IMR-90 (cell line): ENCODE measurements around the gene TANGO2.

Experiments used
- CHD1 ChIP-seq: IDR thresholded peaks from 2 replicates; pipeline ENCODE4 v1.6.1; 2012; ENCODE audit warnings: low read depth, low read length, improper control_type of control experiment
- FOS ChIP-seq: fragments of 150-350 bp; IDR thresholded peaks from 2 replicates; pipeline ENCODE4 v1.6.1; 2016; ENCODE audit warnings: low read depth, low read length
- MAFK ChIP-seq: IDR thresholded peaks from 2 replicates; pipeline ENCODE4 v1.6.1; 2012; ENCODE audit warnings: low read depth, low read length, improper control_type of control experiment
- POLR2A ChIP-seq: IDR thresholded peaks from 2 replicates; pipeline ENCODE4 v1.6.1; 2012; ENCODE audit warnings: mild to moderate bottlenecking, low read depth, low read length
- RCOR1 ChIP-seq: IDR thresholded peaks from 2 replicates; pipeline ENCODE4 v1.6.1; 2012; ENCODE audit warnings: mild to moderate bottlenecking, low read length, improper control_type of control experiment; ENCODE audit not compliant: insufficient replicate concordance
- RFX5 ChIP-seq: IDR thresholded peaks from 2 replicates; pipeline ENCODE4 v1.8.0; 2012; ENCODE audit warnings: low read depth, mild to moderate bottlenecking, low read length, moderate library complexity
- SMC3 ChIP-seq: fragments of 150-350 bp; IDR thresholded peaks from 2 replicates; pipeline ENCODE4 v1.6.1; 2016; ENCODE audit warnings: low read depth, mild to moderate bottlenecking, antibody characterized with exemption, low read length, moderate library complexity
- TF ChIP-seq, protein P1 (sequence below): conservative IDR thresholded peaks from 2 replicates; pipeline ENCODE4 v1.5.1; 2012; ENCODE audit warnings: mild to moderate bottlenecking, low read depth, low read length, improper control_type of control experiment
- TF ChIP-seq, protein P2 (sequence below): fragments of 150-350 bp; IDR thresholded peaks from 2 replicates; pipeline ENCODE4 v1.6.1; 2016; ENCODE audit warnings: low read depth, mild to moderate bottlenecking, low read length, moderate library complexity, borderline replicate concordance
- TF ChIP-seq, protein P3 (sequence below): fragments of 150-350 bp; IDR thresholded peaks from 2 replicates; pipeline ENCODE4 v1.6.1; 2017; ENCODE audit warnings: mild to moderate bottlenecking, antibody characterized with exemption, low read length, low read depth

DNA sequence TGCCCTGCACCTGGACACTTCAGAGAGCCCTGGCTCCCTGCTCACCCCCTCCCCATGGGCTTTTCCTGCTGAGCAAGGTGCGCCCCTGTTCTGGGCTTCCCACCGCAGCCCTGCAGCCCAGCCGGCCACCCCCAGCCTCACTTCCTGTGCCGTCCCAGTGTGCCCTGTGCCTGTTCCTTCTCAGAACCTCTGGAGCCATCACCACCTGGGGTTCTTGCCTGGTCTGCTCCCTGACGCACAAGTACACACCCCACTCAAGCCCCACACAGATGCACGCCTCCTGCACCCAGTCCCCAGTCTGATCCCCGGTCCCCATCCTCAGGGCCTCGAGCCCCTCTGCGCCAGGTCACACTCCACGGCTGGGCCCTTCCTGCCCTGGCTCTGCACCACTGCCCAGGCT is 35.3 kb downstream of the TANGO2 start:
- TF ChIP-seq, protein P1, sequence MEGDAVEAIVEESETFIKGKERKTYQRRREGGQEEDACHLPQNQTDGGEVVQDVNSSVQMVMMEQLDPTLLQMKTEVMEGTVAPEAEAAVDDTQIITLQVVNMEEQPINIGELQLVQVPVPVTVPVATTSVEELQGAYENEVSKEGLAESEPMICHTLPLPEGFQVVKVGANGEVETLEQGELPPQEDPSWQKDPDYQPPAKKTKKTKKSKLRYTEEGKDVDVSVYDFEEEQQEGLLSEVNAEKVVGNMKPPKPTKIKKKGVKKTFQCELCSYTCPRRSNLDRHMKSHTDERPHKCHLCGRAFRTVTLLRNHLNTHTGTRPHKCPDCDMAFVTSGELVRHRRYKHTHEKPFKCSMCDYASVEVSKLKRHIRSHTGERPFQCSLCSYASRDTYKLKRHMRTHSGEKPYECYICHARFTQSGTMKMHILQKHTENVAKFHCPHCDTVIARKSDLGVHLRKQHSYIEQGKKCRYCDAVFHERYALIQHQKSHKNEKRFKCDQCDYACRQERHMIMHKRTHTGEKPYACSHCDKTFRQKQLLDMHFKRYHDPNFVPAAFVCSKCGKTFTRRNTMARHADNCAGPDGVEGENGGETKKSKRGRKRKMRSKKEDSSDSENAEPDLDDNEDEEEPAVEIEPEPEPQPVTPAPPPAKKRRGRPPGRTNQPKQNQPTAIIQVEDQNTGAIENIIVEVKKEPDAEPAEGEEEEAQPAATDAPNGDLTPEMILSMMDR, result no peak
- TF ChIP-seq POLR2A (no peak), CHD1 (no peak), SMC3 (no peak), MAFK (no peak), RCOR1 (no peak), FOS (no peak), RFX5 (no peak)
- TF ChIP-seq, protein P2, sequence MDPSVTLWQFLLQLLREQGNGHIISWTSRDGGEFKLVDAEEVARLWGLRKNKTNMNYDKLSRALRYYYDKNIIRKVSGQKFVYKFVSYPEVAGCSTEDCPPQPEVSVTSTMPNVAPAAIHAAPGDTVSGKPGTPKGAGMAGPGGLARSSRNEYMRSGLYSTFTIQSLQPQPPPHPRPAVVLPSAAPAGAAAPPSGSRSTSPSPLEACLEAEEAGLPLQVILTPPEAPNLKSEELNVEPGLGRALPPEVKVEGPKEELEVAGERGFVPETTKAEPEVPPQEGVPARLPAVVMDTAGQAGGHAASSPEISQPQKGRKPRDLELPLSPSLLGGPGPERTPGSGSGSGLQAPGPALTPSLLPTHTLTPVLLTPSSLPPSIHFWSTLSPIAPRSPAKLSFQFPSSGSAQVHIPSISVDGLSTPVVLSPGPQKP, result no peak
- TF ChIP-seq, protein P3, sequence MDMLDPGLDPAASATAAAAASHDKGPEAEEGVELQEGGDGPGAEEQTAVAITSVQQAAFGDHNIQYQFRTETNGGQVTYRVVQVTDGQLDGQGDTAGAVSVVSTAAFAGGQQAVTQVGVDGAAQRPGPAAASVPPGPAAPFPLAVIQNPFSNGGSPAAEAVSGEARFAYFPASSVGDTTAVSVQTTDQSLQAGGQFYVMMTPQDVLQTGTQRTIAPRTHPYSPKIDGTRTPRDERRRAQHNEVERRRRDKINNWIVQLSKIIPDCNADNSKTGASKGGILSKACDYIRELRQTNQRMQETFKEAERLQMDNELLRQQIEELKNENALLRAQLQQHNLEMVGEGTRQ, result no peak
